GM19438 (cell line): ENCODE data around the gene TOP2A.

Source experiments
- ATAC-seq: cut with Tn5 transposase; IDR thresholded peaks from one replicate; pipeline ENCODE4 v1.9.1; 2021; ENCODE audit warnings: low read depth; ENCODE audit not compliant: unreplicated experiment

Gene TOP2A

GRCh38 chr17:40417609-40418427 is at the start of gene TOP2A:
TOP2A (minus strand) TSS chr17:40417896; CDS start chr17:40417791, 105 bp downstream.
- peak; percentile 80 for ATAC-seq

- no peak for ATAC-seq
These were observed 49.7 kb upstream of the TOP2A start for GRCh38 chr17:40467281-40467867.

GRCh38 chr17:40466298-40466971 is 48.7 kb upstream of the TOP2A start:
- no peak for ATAC-seq

- no peak for ATAC-seq
These were observed 46.7 kb upstream of the TOP2A start for GRCh38 chr17:40464392-40464855.

- ATAC-seq: no peak
These were observed 45.4 kb upstream of the TOP2A start for GRCh38 chr17:40463122-40463550.

- no peak for ATAC-seq
These were observed 44.8 kb upstream of the TOP2A start for GRCh38 chr17:40462343-40463121.

- ATAC-seq: no peak
These were observed 44.1 kb upstream of the TOP2A start for GRCh38 chr17:40461732-40462342.

GRCh38 chr17:40460968-40461731 is 43.5 kb upstream of the TOP2A start:
- ATAC-seq: no peak

- ATAC-seq: no peak
These were observed 42.9 kb upstream of the TOP2A start for GRCh38 chr17:40460604-40460967.

GRCh38 chr17:40459636-40460603 is 42.2 kb upstream of the TOP2A start:
- ATAC-seq: no peak

GRCh38 chr17:40458851-40459482 is 41.3 kb upstream of the TOP2A start:
- no peak for ATAC-seq

- ATAC-seq: no peak
These were observed 40.5 kb upstream of the TOP2A start for GRCh38 chr17:40457964-40458791.

GRCh38 chr17:40457369-40457768 is 39.7 kb upstream of the TOP2A start:
- ATAC-seq: no peak

GRCh38 chr17:40456396-40456951 is 38.8 kb upstream of the TOP2A start:
- no peak for ATAC-seq

- ATAC-seq: no peak
These were observed 36.9 kb upstream of the TOP2A start for GRCh38 chr17:40454613-40454995.

GRCh38 chr17:40453881-40454612 is 36.4 kb upstream of the TOP2A start:
- no peak for ATAC-seq
